Stimulated activated CD8-positive, alpha-beta memory T cell treated with anti-CD3 and anti-CD28 coated beads, Interleukin-4, amount 100 ng/mL, for 1 hour (primary cell): ENCODE data around the gene CELSR3.

Source experiments
- DNase-seq, 2 donors: peaks; one replicate each; pipeline ENCODE4 v3.0.0-alpha.2; 2020; ENCODE audit warnings: low read depth in 2 of 2, low spot score in 1 of 2

CELSR3 gene

GRCh38 chr3:48609088-48610005, 53.3 kb downstream of the CELSR3 start, which contains the start of gene UQCRC1:
Gene UQCRC1, minus strand, starts transcription at chr3:48609646. Its CDS starts 26 bp downstream, at chr3:48609620.
- DNase-seq, result peak; percentile 75 to 81

DNA sequence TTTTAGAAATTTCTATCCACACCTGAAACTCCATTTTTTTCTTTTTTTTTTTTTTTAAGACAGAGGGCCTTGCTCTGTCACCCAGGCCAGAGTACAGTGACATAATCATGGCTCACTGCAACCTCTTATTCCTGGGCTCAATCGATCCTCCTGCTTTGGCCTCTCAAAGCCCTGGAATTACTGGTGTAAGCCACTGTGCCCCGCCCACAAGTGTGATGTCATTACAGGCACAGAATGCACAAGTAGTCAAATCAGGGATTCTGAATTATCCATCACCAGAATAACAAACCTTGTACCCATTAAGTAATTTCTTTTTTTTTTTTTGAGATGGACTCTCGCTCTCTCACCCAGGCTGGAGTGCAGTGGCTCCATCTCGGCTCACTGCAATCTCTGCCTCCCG, 55.2 kb downstream of the CELSR3 start:
- DNase-seq, result no peak

DNA sequence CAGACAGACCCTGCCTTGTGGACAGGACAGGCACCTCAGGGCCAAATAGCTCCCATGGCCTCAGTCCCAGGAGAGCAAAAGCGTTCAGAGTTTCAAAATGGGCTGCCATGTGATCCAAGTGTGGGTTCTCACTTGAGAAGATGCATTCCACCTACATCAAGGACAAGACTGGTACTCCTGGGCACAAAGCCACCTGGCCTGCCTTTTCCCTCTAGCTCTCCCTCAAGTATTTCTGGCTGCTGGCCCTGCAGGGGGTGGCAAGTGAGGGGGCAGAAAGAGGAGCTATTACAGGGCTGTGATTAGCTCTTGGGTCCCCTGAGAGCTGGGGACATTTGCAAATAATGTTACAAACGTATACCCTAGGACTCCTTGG, 61.1 kb downstream of the CELSR3 start:
- DNase-seq, result no peak

DNA sequence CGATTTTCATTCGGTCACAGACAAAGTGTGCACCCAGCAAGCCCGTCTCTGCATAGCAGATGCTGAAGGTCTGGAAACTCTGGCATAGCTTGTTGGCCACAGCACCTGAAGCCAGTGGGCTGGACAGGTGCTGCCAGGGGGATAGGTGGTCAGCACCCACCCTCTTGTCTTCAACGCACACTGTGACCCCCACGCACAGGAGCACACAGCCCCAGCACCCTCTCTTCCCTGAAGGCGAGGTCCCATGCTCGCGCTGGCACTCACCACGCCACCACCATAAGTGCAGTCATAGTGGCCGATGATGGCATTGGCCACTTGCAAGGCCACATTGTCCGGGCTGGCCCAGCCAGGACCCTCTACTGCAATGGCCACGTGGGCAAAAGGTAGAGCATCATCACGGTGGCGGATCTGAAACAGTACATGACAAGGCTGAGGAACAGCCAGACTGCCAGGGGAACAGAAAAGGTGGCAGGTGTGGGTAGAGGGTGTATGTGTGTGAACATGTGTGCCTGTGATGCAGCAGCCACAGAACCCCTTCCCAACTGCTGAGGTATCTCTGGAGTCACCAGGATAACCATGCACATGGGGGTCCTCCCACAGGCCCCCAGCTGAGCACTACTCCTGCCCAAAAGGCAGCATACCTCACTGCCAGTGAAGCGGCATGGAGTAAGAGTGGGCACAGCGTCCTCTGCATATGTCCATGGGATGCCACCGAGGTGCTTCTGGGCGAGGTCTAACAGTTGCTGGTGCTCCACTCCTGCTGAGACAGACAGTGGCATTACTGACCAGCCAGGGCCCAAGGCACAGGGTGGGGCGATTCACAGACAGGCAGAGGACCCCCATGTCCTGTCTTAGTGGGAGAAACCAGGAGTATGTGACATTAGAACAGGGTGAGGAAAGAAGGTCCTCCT, 61.7 kb downstream of the CELSR3 start:
- no peak for DNase-seq

- DNase-seq, result no peak
These were observed 63.0 kb downstream of the CELSR3 start for GRCh38 chr3:48599509-48600285.

GRCh38 chr3:48599077-48599501, 63.6 kb downstream of the CELSR3 start:
- DNase-seq, result no peak

DNA sequence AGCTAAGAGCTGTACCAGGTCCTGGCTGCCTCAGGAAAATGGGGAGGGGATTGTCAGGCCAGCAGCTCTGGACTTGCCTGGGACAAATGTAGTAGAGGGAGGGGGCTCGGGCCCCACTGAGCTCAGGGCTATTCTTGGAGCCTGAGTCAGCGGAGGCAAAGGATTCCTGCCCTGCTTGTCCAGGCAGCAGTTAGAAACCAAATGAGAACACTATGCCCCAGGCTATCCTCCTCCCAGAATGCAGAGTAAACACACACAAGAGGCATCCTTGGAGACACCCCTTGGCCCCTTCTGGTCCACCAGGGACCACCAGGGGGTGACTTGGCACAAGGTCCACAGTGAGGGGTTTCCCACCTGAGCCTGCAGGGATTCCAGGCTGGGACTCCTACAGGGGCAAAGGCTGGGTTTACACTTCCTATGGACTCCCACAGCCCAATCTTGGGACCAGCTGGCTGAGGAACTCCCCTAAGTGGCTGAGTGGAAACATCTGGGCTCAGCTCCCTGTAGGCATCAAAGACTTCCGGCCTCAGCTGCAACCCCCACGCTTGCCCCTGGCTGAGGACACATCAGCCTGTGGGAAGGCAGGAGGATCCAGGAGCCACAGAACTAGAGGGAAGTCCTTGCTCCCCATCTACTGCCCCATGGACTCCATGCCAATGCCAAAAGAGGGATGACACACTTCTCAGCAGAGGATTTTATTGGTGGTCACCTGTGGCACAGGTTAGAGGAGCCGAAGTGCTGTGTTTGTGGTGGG, 64.2 kb downstream of the CELSR3 start:
- no peak for DNase-seq

- no peak for DNase-seq
These were observed 65.3 kb downstream of the CELSR3 start for GRCh38 chr3:48597408-48597800.

DNA sequence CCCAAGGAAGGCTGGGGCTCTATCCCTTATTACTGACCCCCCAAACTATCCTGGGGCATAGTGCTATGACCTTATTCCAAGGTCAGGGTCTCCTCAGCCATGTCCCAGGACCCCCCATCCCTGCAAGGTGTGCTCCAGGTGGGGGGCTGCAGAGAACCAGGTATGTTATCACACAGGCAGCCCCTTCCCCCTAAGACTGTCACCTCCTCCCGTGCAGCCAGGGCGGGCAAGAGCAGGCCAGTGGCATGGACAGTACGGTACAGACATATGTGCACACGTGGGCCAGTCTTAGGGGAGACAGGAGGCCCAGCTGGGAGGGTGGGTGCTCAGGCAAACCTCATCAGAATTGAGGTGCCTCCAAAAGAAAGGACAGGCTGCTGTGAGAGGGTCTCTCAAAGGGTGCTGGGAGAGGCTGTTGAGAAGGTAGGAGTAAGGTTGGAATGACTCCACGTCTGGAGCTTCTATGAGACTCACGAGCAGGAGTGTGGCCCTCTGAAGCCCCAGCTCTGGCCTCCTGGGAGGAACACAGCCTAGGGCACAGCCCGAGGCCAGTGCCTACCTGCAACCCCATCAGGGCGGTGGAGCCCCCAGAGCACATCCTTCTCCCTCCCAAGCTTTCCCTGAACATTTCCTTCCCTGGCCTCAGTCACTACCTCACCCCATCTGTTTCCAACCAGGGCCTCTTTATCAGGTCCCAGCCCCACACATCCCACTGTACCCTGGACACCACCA, 65.8 kb downstream of the CELSR3 start:
- no peak for DNase-seq

- DNase-seq, result no peak
These were observed 66.5 kb downstream of the CELSR3 start for GRCh38 chr3:48596157-48596556.

DNA sequence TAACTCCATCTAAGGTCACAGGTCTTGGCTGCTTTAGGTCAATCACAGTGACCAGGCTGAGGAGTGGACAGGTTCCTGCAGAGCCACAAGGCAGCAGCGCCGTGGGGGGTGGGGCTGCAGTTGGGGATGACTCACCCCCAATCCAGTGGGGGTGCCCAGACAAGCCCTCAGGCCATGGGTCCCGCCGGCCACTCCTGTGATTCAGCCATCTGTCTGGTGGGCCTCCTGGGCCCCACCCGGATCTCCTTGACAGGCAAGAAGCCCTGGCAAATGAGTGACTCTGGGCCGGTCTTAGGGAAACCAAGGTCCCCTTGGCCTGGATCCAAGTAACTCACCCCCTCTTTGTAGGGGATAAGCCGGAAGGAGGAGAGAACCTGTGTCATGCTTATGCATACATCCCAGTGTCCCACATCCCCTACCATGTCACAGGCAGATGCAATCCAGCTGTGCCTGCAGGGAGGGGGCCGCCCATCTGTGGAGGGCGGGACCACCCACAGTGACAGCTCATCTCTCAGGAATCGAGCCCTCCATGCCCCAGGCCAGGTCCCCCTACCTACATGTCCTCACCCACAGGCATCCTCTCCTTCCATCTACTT, 67.1 kb downstream of the CELSR3 start:
- no peak for DNase-seq

GRCh38 chr3:48595075-48595525, 67.6 kb downstream of the CELSR3 start, which contains the start of gene COL7A1:
Gene COL7A1, minus strand, starts transcription at chr3:48595329. Its CDS starts 170 bp downstream, at chr3:48595159.
- DNase-seq, result no peak

DNA sequence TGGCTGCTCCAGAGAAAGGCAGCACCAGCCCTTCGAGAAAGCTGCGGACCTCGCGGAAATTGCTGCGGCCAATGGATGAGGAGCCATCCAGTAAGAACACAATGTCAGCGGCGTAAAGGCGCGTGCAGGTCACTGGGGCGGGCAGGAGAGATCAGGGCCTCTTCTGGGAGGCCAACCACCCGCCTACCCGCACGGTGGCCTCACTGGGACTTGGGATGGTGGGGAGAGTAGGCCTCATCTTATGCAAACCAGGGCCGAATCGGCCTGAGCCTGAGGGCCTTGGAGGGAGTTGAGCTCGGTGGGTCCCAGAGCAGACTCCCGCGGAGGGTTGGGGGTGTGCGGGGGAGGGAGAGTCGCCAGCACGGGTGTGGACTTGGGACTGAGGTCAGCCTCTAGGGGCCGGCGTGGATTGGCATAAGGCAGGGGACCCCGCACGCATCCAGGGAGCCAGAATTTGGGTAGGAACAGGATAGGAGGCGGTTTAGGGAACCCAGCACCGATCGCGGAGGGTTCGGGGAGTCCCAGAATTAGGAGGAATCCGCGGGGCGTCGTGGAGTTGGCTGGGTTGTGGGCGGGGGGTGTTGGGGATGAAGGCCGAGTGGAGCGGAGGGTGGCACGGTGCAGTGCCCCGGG, 68.2 kb downstream of the CELSR3 start:
- no peak for DNase-seq

- DNase-seq, result no peak
These were observed 69.3 kb downstream of the CELSR3 start for GRCh38 chr3:48593337-48593736.

DNA sequence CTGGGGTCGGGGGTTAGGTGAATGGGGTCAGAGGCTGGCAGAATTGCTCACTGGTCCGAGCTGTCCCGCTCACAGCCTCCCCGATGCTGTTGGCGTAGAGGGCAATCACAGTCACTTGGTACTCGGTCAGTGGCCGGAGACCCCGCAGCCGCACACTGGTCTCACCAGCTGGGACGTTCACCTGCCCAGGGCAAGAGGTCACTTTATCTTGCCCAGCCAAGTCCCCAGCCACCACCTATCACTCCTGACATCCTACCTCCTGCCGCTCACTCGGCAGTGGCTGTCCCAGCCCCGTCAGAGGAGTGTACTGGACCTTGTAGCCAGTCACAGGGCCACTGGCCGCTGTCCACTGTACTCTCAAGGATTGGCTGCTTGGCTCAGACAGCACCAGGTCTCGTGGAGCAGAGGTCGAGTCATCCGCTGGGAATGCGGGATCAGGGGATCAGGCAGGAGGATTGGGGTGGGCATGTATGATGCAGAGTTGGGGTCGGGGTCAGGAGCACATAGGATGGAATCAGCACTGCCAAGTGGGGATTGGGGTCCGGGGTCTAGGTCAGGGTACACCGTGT, 70.1 kb downstream of the CELSR3 start:
- no peak for DNase-seq

DNA sequence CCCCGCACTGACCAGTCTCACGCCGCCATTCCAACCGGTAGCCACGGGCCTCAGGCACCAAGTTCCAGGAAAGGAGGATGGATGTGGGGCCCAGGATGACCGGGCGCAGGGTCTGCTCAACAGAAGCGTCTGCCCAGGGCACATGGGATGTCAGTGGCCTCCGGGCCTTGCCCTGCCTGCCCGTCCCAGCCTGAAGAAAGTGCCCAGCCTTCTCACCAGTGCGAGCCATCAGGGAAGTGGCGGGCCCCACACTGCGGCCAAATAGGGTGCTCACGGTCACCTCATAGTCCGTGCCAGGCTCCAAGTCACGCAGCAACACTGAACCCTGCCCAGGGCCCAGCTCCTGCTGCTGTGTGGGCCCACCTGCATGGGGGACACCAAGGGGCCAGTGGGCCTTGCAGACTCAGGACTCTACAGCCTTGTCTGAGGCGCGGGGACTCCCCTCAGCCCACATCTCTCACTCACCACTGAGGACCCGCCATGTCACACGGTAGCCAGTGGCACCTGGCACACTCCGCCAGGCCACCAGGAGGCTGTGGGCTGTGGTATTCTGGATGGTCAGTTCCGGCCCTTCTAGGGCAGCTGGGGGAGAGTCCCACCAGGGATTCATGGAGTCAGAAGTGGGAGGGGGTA, 70.7 kb downstream of the CELSR3 start:
- DNase-seq, result no peak

DNA sequence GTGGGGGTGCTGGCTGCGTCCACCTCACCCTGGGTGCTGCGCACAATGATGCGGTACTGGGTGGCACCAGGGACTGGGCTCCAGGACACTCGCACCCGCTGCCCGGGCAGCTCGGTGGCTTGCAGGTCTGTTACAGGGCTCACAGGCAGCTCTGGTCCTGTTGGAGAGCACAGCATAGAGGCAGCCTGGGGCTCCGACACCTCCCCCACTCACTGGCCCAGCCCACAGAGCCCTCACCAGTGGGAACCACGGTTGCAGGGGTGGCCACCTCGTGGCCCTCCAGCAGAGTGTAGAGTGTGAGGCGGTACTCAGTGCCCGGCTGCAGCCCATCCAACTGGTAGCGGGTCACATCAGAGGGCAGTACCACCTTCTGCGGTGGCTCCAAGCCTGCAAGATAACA, 71.2 kb downstream of the CELSR3 start:
- no peak for DNase-seq

GRCh38 chr3:48588230-48588629, 74.5 kb downstream of the CELSR3 start:
- DNase-seq, result no peak
